HEK293T (cell line): ENCODE measurements around the gene DHX34.
"Not testable (repeated sequence)": the region's sequence is repeated elsewhere in the genome, so short reads cannot be mapped to it uniquely, and the experiment has no call there.

Experiments
- CTCF ChIA-PET: fragments of 350-600 bp; formaldehyde crosslinking; extraction: SDS; loops from one replicate; lab custom pipeline; 2021; ENCODE audit warnings: antibody characterized with exemption, inconsistent platforms; lab: Yijun Ruan, JAX
- POLR2A ChIA-PET: fragments of 350-600 bp; formaldehyde crosslinking; extraction: SDS; loops from one replicate; lab custom pipeline; 2020; ENCODE audit warnings: antibody characterized with exemption, inconsistent platforms; lab: Yijun Ruan, JAX
- DNase-seq: peaks from one replicate; pipeline ENCODE4 v3.0.0; 2012; ENCODE audit warnings: mixed read lengths; ENCODE audit errors: extremely low spot score
- ARNT ChIP-seq: fragments of 450-650 bp; IDR thresholded peaks from 2 replicates; pipeline ENCODE4 v1.6.1; 2017; ENCODE audit warnings: mild to moderate bottlenecking
- BHLHE40 ChIP-seq: fragments of 450-650 bp; IDR thresholded peaks from 2 replicates; pipeline ENCODE4 v1.6.1; 2016; ENCODE audit warnings: mild to moderate bottlenecking, moderate library complexity, borderline replicate concordance
- CTBP1 ChIP-seq: fragments of 450-650 bp; IDR thresholded peaks from 2 replicates; pipeline ENCODE4 v1.6.1; 2016; ENCODE audit warnings: borderline replicate concordance
- ELF4 ChIP-seq: fragments of 450-650 bp; IDR thresholded peaks from 2 replicates; pipeline ENCODE4 v1.6.1; 2017; ENCODE audit warnings: antibody characterized with exemption
- FOXA1 ChIP-seq: fragments of 450-650 bp; IDR thresholded peaks from 2 replicates; pipeline ENCODE4 v1.6.1; 2016; ENCODE audit warnings: mild to moderate bottlenecking
- FOXK2 ChIP-seq: fragments of 450-650 bp; IDR thresholded peaks from 2 replicates; pipeline ENCODE4 v1.6.1; 2016; ENCODE audit warnings: mild to moderate bottlenecking
- FOXM1 ChIP-seq: fragments of 450-650 bp; IDR thresholded peaks from 2 replicates; pipeline ENCODE4 v1.6.1; 2017; ENCODE audit warnings: mild to moderate bottlenecking, borderline replicate concordance
- HDGF ChIP-seq: fragments of 450-650 bp; IDR thresholded peaks from 2 replicates; pipeline ENCODE4 v1.6.1; 2017; ENCODE audit warnings: antibody characterized with exemption, borderline replicate concordance
- L3MBTL2 ChIP-seq: fragments of 450-650 bp; conservative IDR thresholded peaks from 2 replicates; pipeline ENCODE4 v1.6.1; 2016; ENCODE audit warnings: mild to moderate bottlenecking
- LEF1 ChIP-seq: fragments of 450-650 bp; IDR thresholded peaks from 2 replicates; pipeline ENCODE4 v1.6.1; 2017; ENCODE audit warnings: mild to moderate bottlenecking, borderline replicate concordance
- NFRKB ChIP-seq: fragments of 450-650 bp; IDR thresholded peaks from 2 replicates; pipeline ENCODE4 v1.6.1; 2016; ENCODE audit warnings: mild to moderate bottlenecking, moderate library complexity
- PKNOX1 ChIP-seq: fragments of 450-650 bp; IDR thresholded peaks from 2 replicates; pipeline ENCODE4 v1.6.1; 2016
- SP1 ChIP-seq: fragments of 450-650 bp; IDR thresholded peaks from 2 replicates; pipeline ENCODE4 v1.6.1; 2017
- SUZ12 ChIP-seq: fragments of 450-650 bp; IDR thresholded peaks from 2 replicates; pipeline ENCODE4 v1.6.1; 2016; ENCODE audit warnings: mild to moderate bottlenecking
- TARDBP ChIP-seq: fragments of 450-650 bp; IDR thresholded peaks from 2 replicates; pipeline ENCODE4 v1.6.1; 2016
- ZNF384 ChIP-seq: fragments of 450-650 bp; IDR thresholded peaks from 2 replicates; pipeline ENCODE4 v1.6.1; 2016

Gene DHX34

GRCh38 chr19:47381653-47382279, 32.7 kb downstream of the DHX34 start:
- TF ChIP-seq FOXK2 (no peak), LEF1 (no peak), NFRKB (no peak), CTBP1 (no peak), L3MBTL2 (no peak), ZNF384 (no peak), SP1 (no peak), TARDBP (no peak), BHLHE40 (no peak), ELF4 (no peak), HDGF (no peak), PKNOX1 (no peak), FOXA1 (no peak), FOXM1 (no peak), SUZ12 (no peak), ARNT (no peak)
- DNase-seq: no peak
- CTCF ChIA-PET: no interaction called here
- POLR2A ChIA-PET: no interaction called here

- POLR2A ChIA-PET, DNase-seq, CTCF ChIA-PET: not testable (repeated sequence)
Measured at GRCh38 chr19:47383890-47384289, 34.8 kb downstream of the DHX34 start.

GRCh38 chr19:47384533-47384932, 35.4 kb downstream of the DHX34 start:
- CTCF ChIA-PET, DNase-seq, POLR2A ChIA-PET: not testable (repeated sequence)

GRCh38 chr19:47386582-47386981, 37.5 kb downstream of the DHX34 start:
- DNase-seq, CTCF ChIA-PET, POLR2A ChIA-PET: not testable (repeated sequence)

- CTCF ChIA-PET, POLR2A ChIA-PET, DNase-seq: not testable (repeated sequence)
Measured at GRCh38 chr19:47387623-47388022, 38.5 kb downstream of the DHX34 start.

GRCh38 chr19:47388721-47389120, 39.6 kb downstream of the DHX34 start:
- POLR2A ChIA-PET, DNase-seq: not testable (repeated sequence)
- CTCF ChIA-PET: interaction anchor here (0.6 to 1.1 kb wide), 3 partner anchors 11 to 104 kb away, joined by 3 to 10 read pairs (median 5); no protein-coding TSS in a partner anchor

GRCh38 chr19:47389150-47389556, 40.0 kb downstream of the DHX34 start:
- ChIA-PET CTCF (interaction anchor here (0.6 to 1.1 kb wide), 3 partner anchors 11 to 104 kb away, joined by 3 to 10 read pairs (median 5); no protein-coding TSS in a partner anchor), POLR2A (no interaction called here)
- no peak for TF ChIP-seq TARDBP
- TF ChIP-seq SP1: no peak
- TF ChIP-seq FOXM1: no peak
- no peak for TF ChIP-seq L3MBTL2
- no peak for TF ChIP-seq ZNF384
- TF ChIP-seq PKNOX1: no peak
- TF ChIP-seq FOXA1: no peak
- TF ChIP-seq CTBP1: no peak
- TF ChIP-seq HDGF: no peak
- no peak for TF ChIP-seq LEF1
- no peak for TF ChIP-seq BHLHE40
- no peak for TF ChIP-seq ELF4
- TF ChIP-seq SUZ12: no peak
- no peak for TF ChIP-seq NFRKB
- TF ChIP-seq ARNT: no peak
- no peak for TF ChIP-seq FOXK2
- DNase-seq: no peak

GRCh38 chr19:47390533-47391488, 41.7 kb downstream of the DHX34 start:
- DNase-seq: no peak
- TF ChIP-seq BHLHE40 (no peak), PKNOX1 (no peak), TARDBP (no peak), SUZ12 (no peak), CTBP1 (no peak), HDGF (no peak), ELF4 (no peak), ARNT (no peak), NFRKB (no peak), LEF1 (no peak)
- ChIA-PET POLR2A (no interaction called here), CTCF (interaction anchor here (0.6 to 1.2 kb wide), 12 partner anchors 9 to 325 kb away, joined by 3 to 5 read pairs (median 3); partner anchors contain the start of gene DHX34)
